DOHH2 (cell line): ENCODE results near the gene COQ10A.

Source experiments
- CTCF ChIP-seq: fragments of 200-600 bp; sonication (generic); IDR thresholded peaks from one replicate; pipeline ENCODE4 v1.5.1; 2014; ENCODE audit warnings: antibody characterized with exemption, mild to moderate bottlenecking, low read depth, low read length; ENCODE audit not compliant: poor library complexity, severe bottlenecking
- EZH2phosphoT487 ChIP-seq: fragments of 200-600 bp; sonication (generic); IDR thresholded peaks from 2 replicates; pipeline ENCODE4 v1.6.1; 2017; ENCODE audit warnings: borderline replicate concordance, mild to moderate bottlenecking, antibody characterized with exemption, low read length, moderate library complexity, mixed read lengths

DNA sequence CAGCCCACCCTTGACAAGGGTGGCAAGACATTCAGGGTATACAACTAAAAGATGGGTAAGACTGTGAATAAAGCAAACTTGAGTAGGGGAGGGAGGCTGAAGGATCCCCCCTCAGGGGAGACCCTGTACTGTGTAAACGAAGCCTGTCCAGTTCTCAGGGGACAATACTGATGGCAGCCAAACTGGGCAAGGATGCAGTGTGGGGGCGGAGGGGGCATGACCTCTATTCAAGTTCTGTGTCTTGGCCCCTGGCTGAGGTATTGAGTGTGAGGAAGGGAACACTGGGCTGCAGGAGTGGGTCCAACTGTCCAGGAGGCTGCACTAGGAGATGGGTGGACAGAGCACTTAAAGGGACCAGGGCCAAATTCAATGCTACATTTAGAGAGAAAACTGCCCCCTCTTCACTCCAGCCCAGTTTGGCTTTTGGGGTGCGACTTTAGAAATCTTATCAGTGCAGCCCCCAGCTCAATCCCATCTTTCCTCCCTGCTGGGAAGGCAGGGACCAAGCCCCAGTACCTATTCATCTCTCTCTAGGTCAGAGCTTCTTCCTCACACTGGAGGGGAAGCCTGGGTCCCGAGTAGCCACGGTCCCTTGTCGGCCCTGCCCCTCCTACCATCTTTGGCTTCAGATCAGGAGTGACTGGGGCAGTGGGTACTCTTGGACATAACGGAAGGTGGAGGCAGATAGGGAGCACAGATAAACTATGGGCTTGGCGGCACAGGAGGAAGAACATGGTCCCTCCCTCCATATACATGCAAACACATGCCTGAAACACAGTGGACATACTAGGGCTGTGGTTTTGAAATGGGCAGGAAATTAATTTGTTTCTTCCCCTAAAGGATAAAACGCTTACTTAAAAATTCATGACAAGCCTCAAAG, 25.1 kb upstream of the COQ10A start:
- no peak for TF ChIP-seq CTCF
- no peak for TF ChIP-seq EZH2phosphoT487
